T47D (cell line): ENCODE data around the gene SAMD14.

ENCODE experiments used
- DNase-seq, 2 experiments: peaks; one replicate each; pipeline versions ENCODE4 v3.0.0 to v3.0.0-alpha.2; 2011 to 2012; ENCODE audit warnings: low read depth in 1 of 2, low spot score in 1 of 2
- JUND ChIP-seq: IDR thresholded peaks from 2 replicates; pipeline ENCODE4 v1.6.1; 2012; ENCODE audit warnings: low read depth
- in situ Hi-C: cut with HindIII; loops from 2 replicates; pipeline ENCODE4 v1.10.0; 2016; ENCODE audit warnings: low sequenced_read_pairs, low pct_unique_long_range_greater_than_20kb

The SAMD14 gene

GRCh38 chr17:50161023-50161910 lies 31.3 kb upstream of the SAMD14 start:
- peak; percentile 93 to 100 for DNase-seq
- in situ Hi-C loops = no loop called here
- TF ChIP-seq JUND = no peak

GRCh38 chr17:50157891-50158290 lies 27.9 kb upstream of the SAMD14 start:
- peak in 1 of 2 experiments; percentile 86 for DNase-seq
- TF ChIP-seq JUND = no peak
- in situ Hi-C loops = no loop called here

GRCh38 chr17:50155115-50155819 lies 25.3 kb upstream of the SAMD14 start:
- no peak for DNase-seq
- TF ChIP-seq JUND = no peak
- in situ Hi-C loops = no loop called here

- no peak for TF ChIP-seq JUND
- in situ Hi-C loops = no loop called here
- no peak for DNase-seq
These were observed 24.6 kb upstream of the SAMD14 start for GRCh38 chr17:50154604-50155003.

- peak in 1 of 2 experiments; percentile 84 for DNase-seq
- TF ChIP-seq JUND = no peak
- in situ Hi-C loops = no loop called here
These were observed 24.0 kb upstream of the SAMD14 start for GRCh38 chr17:50153650-50154575.

GRCh38 chr17:50152736-50153135 lies 22.8 kb upstream of the SAMD14 start:
- no peak for DNase-seq

GRCh38 chr17:50151937-50152547 lies 22.1 kb upstream of the SAMD14 start:
- DNase-seq = peak; percentile 95 to 98
- no peak for TF ChIP-seq JUND
- in situ Hi-C loops = no loop called here

More at GRCh38 chr17:50152736-50153135, 22.8 kb upstream of the SAMD14 start:
- in situ Hi-C loops = no loop called here
- TF ChIP-seq JUND = no peak

GRCh38 chr17:50151041-50151936 lies 21.3 kb upstream of the SAMD14 start:
- no peak for TF ChIP-seq JUND
- in situ Hi-C loops = no loop called here
- DNase-seq = peak; percentile 97 to 98

GRCh38 chr17:50150354-50151040 lies 20.5 kb upstream of the SAMD14 start, which contains the start of gene PPP1R9B:
Gene PPP1R9B (minus strand): TSS chr17:50150677. CDS start chr17:50150513, 164 bp downstream.
- TF ChIP-seq JUND = no peak
- DNase-seq = no peak
- in situ Hi-C loops = no loop called here
